Nephron (organoid): Measurements from ENCODE around the gene SF3B2.

Experiments
- H3K27ac Mint-ChIP-seq, 3 experiments: 2 replicates each; pipeline ENCODE4 v1.8.0; 2020; ENCODE audit warnings: mixed read lengths in 3 of 3, mild to moderate bottlenecking in 2 of 3, moderate library complexity in 1 of 3
- H3K27me3 Mint-ChIP-seq: 2 replicates; pipeline ENCODE4 v1.8.0; 2021; ENCODE audit warnings: low read depth, mild to moderate bottlenecking, moderate library complexity, mixed read lengths
- H3K36me3 Mint-ChIP-seq: 2 replicates; pipeline ENCODE4 v1.8.0; 2020; ENCODE audit warnings: low read depth, mixed read lengths
- H3K4me1 Mint-ChIP-seq: 2 replicates; pipeline ENCODE4 v1.8.0; 2020; ENCODE audit warnings: mixed read lengths
- H3K4me3 Mint-ChIP-seq, 3 experiments: 2 replicates each; pipeline ENCODE4 v1.8.0; 2020; ENCODE audit warnings: mild to moderate bottlenecking in 3 of 3, mixed read lengths in 3 of 3, moderate library complexity in 2 of 3
- H3K9me3 Mint-ChIP-seq: 2 replicates; pipeline ENCODE4 v1.8.0; 2020; ENCODE audit warnings: mixed read lengths
- TF ChIP-seq, protein P1 (sequence below), 3 experiments: fragments of 200-600 bp; sonication (generic); IDR thresholded peaks; one replicate each; pipeline ENCODE4 v1.5.0; 2021; ENCODE audit warnings: antibody characterized with exemption in 3 of 3; ENCODE audit not compliant: unreplicated experiment in 3 of 3

SF3B2 gene

DNA sequence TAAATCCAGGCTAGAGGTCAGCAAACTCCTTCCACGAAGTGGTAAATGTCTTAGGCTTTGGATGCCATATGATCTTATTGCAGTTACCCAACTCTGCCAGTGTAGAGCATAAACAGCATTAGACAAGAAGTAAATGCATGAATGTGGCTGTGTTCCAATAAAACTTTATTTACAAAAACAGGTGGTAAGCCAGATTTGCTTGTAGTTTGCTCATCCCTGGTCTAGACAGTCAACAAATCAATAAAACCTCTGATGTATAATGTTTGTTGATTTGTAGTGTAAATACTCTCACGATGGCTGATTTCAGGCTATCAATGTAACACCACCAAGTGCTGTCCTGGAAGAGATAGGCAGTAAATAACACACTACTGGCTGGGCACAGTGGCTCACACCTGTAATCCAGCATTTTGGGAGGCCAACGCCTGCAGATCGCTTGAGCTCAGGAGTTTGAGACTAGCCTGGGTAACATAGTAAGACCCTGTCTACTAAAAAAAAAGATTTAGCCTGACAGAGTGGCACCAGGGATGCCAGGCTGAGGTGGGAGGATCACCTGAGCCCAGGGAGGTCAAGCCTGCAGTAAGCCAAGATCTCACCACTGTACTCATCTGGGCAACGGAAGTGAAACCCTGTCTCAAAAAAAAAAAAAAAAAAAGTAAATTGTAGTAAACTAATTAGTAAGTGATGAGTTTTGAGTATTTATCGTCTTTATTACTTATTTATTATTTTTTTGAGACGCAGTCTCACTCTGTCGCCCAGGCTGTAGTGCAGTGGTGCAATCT, 19.0 kb upstream of the SF3B2 start:
- Mint-ChIP-seq H3K27ac (no peak overlapping the region), H3K4me3 (no peak overlapping the region), H3K4me1 (no peaks in the 10 kb centered on the region), H3K27me3 (peaks cover 16% of the 10 kb centered on the region), H3K9me3 (peaks cover 11% of the 10 kb centered on the region), H3K36me3 (no peaks in the 10 kb centered on the region)
- TF ChIP-seq, protein P1, sequence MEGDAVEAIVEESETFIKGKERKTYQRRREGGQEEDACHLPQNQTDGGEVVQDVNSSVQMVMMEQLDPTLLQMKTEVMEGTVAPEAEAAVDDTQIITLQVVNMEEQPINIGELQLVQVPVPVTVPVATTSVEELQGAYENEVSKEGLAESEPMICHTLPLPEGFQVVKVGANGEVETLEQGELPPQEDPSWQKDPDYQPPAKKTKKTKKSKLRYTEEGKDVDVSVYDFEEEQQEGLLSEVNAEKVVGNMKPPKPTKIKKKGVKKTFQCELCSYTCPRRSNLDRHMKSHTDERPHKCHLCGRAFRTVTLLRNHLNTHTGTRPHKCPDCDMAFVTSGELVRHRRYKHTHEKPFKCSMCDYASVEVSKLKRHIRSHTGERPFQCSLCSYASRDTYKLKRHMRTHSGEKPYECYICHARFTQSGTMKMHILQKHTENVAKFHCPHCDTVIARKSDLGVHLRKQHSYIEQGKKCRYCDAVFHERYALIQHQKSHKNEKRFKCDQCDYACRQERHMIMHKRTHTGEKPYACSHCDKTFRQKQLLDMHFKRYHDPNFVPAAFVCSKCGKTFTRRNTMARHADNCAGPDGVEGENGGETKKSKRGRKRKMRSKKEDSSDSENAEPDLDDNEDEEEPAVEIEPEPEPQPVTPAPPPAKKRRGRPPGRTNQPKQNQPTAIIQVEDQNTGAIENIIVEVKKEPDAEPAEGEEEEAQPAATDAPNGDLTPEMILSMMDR (IDR thresholded peaks at IDR 0.05; ENCODE audit: unreplicated experiment in 3 of 3), result no peak

- H3K4me3 Mint-ChIP-seq, result no peak overlapping the region
- H3K9me3 Mint-ChIP-seq, result peaks cover 11% of the 10 kb centered on the region
- H3K36me3 Mint-ChIP-seq, result no peaks in the 10 kb centered on the region
- H3K27me3 Mint-ChIP-seq, result peaks cover 10% of the 10 kb centered on the region
- TF ChIP-seq, protein P1 (IDR thresholded peaks at IDR 0.05; ENCODE audit: unreplicated experiment in 3 of 3), result no peak
- H3K27ac Mint-ChIP-seq, result no peak overlapping the region
- H3K4me1 Mint-ChIP-seq, result no peaks in the 10 kb centered on the region
Observed at GRCh38 chr11:66035653-66036333, 16.4 kb upstream of the SF3B2 start.

DNA sequence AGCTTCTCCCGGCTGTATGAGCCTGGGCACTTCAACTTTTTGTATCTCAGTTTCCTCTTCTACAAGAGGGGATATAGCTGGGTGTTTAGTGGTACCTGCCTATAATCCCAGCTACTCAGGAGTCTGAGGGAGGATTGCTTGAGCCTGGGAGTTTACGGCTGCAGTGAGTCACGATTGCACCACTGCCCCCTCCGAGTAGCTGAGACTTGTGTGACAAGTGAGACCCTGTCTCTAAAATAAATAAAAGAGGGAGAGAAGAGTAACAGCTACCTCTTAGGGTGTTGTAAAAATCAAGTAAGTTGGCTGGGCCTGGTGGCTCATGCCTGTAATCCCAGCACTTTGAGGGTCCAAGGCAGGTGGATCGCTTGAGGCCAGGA, 15.8 kb upstream of the SF3B2 start:
- H3K27me3 Mint-ChIP-seq, result peaks cover 7% of the 10 kb centered on the region
- TF ChIP-seq, protein P1 (IDR thresholded peaks at IDR 0.05; ENCODE audit: unreplicated experiment in 3 of 3), result no peak
- H3K36me3 Mint-ChIP-seq, result no peaks in the 10 kb centered on the region
- no peaks in the 10 kb centered on the region for H3K4me1 Mint-ChIP-seq
- peaks cover 11% of the 10 kb centered on the region for H3K9me3 Mint-ChIP-seq
- H3K27ac Mint-ChIP-seq, result no peak overlapping the region
- no peak overlapping the region for H3K4me3 Mint-ChIP-seq

DNA sequence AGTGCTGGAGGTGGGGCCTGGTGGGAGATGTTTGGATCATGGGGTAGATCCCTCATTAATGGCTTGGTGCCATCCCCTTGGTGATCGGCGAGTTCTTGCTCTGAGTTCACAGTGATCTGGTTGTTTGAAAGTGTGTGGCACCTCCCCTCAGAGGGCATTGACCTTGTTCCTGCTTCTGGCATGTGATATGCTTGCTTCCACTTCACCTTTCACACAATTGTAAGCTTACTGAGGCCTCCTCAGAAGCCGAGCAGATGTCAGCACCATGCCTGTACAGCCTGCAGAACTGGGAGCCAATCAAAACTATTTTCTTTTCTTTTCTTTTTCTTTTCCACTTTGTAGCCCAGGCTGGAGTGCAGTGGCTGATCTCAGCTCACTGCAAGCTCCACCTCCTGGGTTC, 14.8 kb upstream of the SF3B2 start:
- TF ChIP-seq, protein P1 (IDR thresholded peaks at IDR 0.05; ENCODE audit: unreplicated experiment in 3 of 3), result no peak
- peaks cover 11% of the 10 kb centered on the region for H3K9me3 Mint-ChIP-seq

GRCh38 chr11:66039765-66040164, 12.4 kb upstream of the SF3B2 start:
- peaks cover 11% of the 10 kb centered on the region for H3K9me3 Mint-ChIP-seq
- TF ChIP-seq, protein P1 (IDR thresholded peaks at IDR 0.05; ENCODE audit: unreplicated experiment in 3 of 3), result no peak
- no peaks in the 10 kb centered on the region for H3K36me3 Mint-ChIP-seq
- H3K4me1 Mint-ChIP-seq, result no peaks in the 10 kb centered on the region
- H3K27me3 Mint-ChIP-seq, result peaks cover 7% of the 10 kb centered on the region
- H3K27ac Mint-ChIP-seq, result no peak overlapping the region
- H3K4me3 Mint-ChIP-seq, result no peak overlapping the region

More for the DNA sequence above, 14.8 kb upstream of the SF3B2 start:
- H3K27ac Mint-ChIP-seq, result no peak overlapping the region
- H3K4me3 Mint-ChIP-seq, result no peak overlapping the region
- peaks cover 7% of the 10 kb centered on the region for H3K27me3 Mint-ChIP-seq
- H3K36me3 Mint-ChIP-seq, result no peaks in the 10 kb centered on the region
- no peaks in the 10 kb centered on the region for H3K4me1 Mint-ChIP-seq
